Measurements from ENCODE around the gene STMP1.
A peak's percentile ranks its signal among the peaks of the same experiment; 100 is the strongest.
"Not testable (repeated sequence)": the region's sequence is repeated elsewhere in the genome, so short reads cannot be mapped to it uniquely, and the experiment has no call there.

The STMP1 gene

GRCh38 chr7:135662373-135663114 lies at the start of gene STMP1:
Gene STMP1 (plus strand): TSS chr7:135662514.
- DNase-seq (ENCODE audit: low spot score): peak; percentile 94

GRCh38 chr7:135616136-135616535 lies 46.2 kb upstream of the STMP1 start:
- no peak for DNase-seq (ENCODE audit: low spot score)

- no peak for DNase-seq (ENCODE audit: low spot score)
Measured at GRCh38 chr7:135617781-135618180, 44.5 kb upstream of the STMP1 start.

GRCh38 chr7:135618510-135618909 lies 43.8 kb upstream of the STMP1 start:
- DNase-seq (ENCODE audit: low spot score): no peak

- no peak for DNase-seq (ENCODE audit: low spot score)
Measured at GRCh38 chr7:135620447-135620846, 41.9 kb upstream of the STMP1 start.

GRCh38 chr7:135620980-135621850 lies 41.1 kb upstream of the STMP1 start:
- peak; percentile 76 for DNase-seq (ENCODE audit: low spot score)

GRCh38 chr7:135634191-135634878 lies 28.0 kb upstream of the STMP1 start:
- no peak for DNase-seq (ENCODE audit: low spot score)

- not testable (repeated sequence) for DNase-seq (ENCODE audit: low spot score)
Measured at GRCh38 chr7:135639690-135640089, 22.6 kb upstream of the STMP1 start.

- DNase-seq (ENCODE audit: low spot score): no peak
Measured at GRCh38 chr7:135644154-135644553, 18.2 kb upstream of the STMP1 start.

- DNase-seq (ENCODE audit: low spot score): no peak
Measured at GRCh38 chr7:135644729-135645128, 17.6 kb upstream of the STMP1 start.

GRCh38 chr7:135645296-135645904 lies 16.9 kb upstream of the STMP1 start:
- DNase-seq (ENCODE audit: low spot score): peak; percentile 42

- no peak for DNase-seq (ENCODE audit: low spot score)
Measured at GRCh38 chr7:135647755-135648154, 14.6 kb upstream of the STMP1 start.

GRCh38 chr7:135648235-135648634 lies 14.1 kb upstream of the STMP1 start:
- DNase-seq (ENCODE audit: low spot score): no peak

GRCh38 chr7:135650831-135651573 lies 11.3 kb upstream of the STMP1 start:
- DNase-seq (ENCODE audit: low spot score): peak; percentile 82

- DNase-seq (ENCODE audit: low spot score): no peak
Measured at GRCh38 chr7:135653340-135654080, 8.8 kb upstream of the STMP1 start.

GRCh38 chr7:135658564-135658963 lies 3.8 kb upstream of the STMP1 start:
- no peak for DNase-seq (ENCODE audit: low spot score)

GRCh38 chr7:135659159-135659846 lies 3.0 kb upstream of the STMP1 start:
- DNase-seq (ENCODE audit: low spot score): no peak

GRCh38 chr7:135661311-135662122 lies 797 bp upstream of the STMP1 start:
- DNase-seq (ENCODE audit: low spot score): no peak

- DNase-seq (ENCODE audit: low spot score): no peak
Measured at GRCh38 chr7:135662123-135662372, 266 bp upstream of the STMP1 start.

Measured in putamen (tissue), 1 donor.